MG63 (cell line): ENCODE results near the gene PLSCR1. TPM values are rescaled to one million over a fixed set of nuclear protein-coding genes. Genes with fewer than 3 reads are reported as not detected.
"Not testable (repeated sequence)": the region's sequence is repeated elsewhere in the genome, so short reads cannot be mapped to it uniquely, and the experiment has no call there.

Source experiments
- DNase-seq: peaks from one replicate; pipeline ENCODE4 v3.0.0-alpha.2; 2020
- H3K27me3 ChIP-seq: fragments of 250-450 bp; sonication (Bioruptor Pico); 2 replicates; pipeline ENCODE4 v1.5.1; 2020; ENCODE audit warnings: mild to moderate bottlenecking, moderate library complexity
- H3K36me3 ChIP-seq: fragments of 250-450 bp; sonication (Bioruptor Pico); 2 replicates; pipeline ENCODE4 v1.5.1; 2020; ENCODE audit warnings: mild to moderate bottlenecking, moderate library complexity
- H3K4me3 ChIP-seq: fragments of 250-450 bp; sonication (Bioruptor Pico); 2 replicates; pipeline ENCODE4 v1.5.1; 2020; ENCODE audit warnings: mild to moderate bottlenecking, moderate library complexity
- H3K9me3 ChIP-seq: fragments of 250-450 bp; sonication (Bioruptor Pico); 2 replicates; pipeline ENCODE4 v1.5.1; 2020; ENCODE audit warnings: mild to moderate bottlenecking, moderate library complexity
- total RNA-seq: library from RNA; depleted of rRNA; stranded (reverse); fragments of >200 nt; shearing (Covaris generic); gene quantifications from 2 replicates; pipeline ENCODE4 v1.2.3, GENCODE V29; 2014; ENCODE audit warnings: low replicate concordance

Gene PLSCR1
- total RNA-seq, 1 experiment from 2014 or later, result 113 TPM

- H3K9me3 ChIP-seq, result no peaks in the 10 kb centered on the region
- DNase-seq, result no peak
- no peak overlapping the region for H3K4me3 ChIP-seq
- H3K27me3 ChIP-seq, result no peaks in the 10 kb centered on the region
- no peaks in the 10 kb centered on the region for H3K36me3 ChIP-seq
Observed at GRCh38 chr3:146502887-146503460, 41.4 kb downstream of the PLSCR1 start.

GRCh38 chr3:146501752-146502151 is 42.7 kb downstream of the PLSCR1 start:
- H3K9me3 ChIP-seq, result no peaks in the 10 kb centered on the region
- no peaks in the 10 kb centered on the region for H3K27me3 ChIP-seq
- H3K4me3 ChIP-seq, result no peak overlapping the region

GRCh38 chr3:146499701-146500100 is 44.7 kb downstream of the PLSCR1 start:
- no peak for DNase-seq
- Histone ChIP-seq H3K4me3 (no peak overlapping the region), H3K9me3 (no peaks in the 10 kb centered on the region), H3K36me3 (no peaks in the 10 kb centered on the region), H3K27me3 (no peaks in the 10 kb centered on the region)

More at GRCh38 chr3:146501752-146502151, 42.7 kb downstream of the PLSCR1 start:
- DNase-seq, result no peak
- H3K36me3 ChIP-seq, result no peaks in the 10 kb centered on the region

- no peaks in the 10 kb centered on the region for H3K9me3 ChIP-seq
- no peak overlapping the region for H3K4me3 ChIP-seq
- DNase-seq, result no peak
- H3K27me3 ChIP-seq, result no peaks in the 10 kb centered on the region
- H3K36me3 ChIP-seq, result no peaks in the 10 kb centered on the region
Observed at GRCh38 chr3:146498002-146498736, 46.2 kb downstream of the PLSCR1 start.

GRCh38 chr3:146497145-146497843 is 47.1 kb downstream of the PLSCR1 start:
- not testable (repeated sequence) for H3K27me3 ChIP-seq, H3K4me3 ChIP-seq, DNase-seq

DNA sequence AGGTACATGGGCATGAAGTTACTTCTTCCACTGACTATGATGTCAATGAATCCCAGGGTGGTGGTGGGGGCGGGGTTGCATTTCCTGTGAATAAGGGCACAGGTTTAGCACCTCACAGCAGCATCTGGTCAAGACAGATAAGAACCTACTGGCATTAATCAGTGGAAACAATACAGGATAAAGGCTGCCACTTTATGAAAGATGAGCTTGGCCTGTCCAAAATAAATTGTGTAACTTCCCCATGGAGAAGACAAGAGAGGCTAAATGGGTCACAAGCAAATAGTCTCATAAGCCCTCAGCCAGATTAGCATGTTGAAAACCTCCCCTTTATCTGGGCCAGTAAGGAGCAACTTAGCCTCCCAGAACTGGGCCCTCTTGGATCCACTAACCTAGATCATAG is 47.7 kb downstream of the PLSCR1 start:
- H3K9me3 ChIP-seq, result peaks cover 8% of the 10 kb centered on the region
- H3K36me3 ChIP-seq, result no peaks in the 10 kb centered on the region
- H3K27me3 ChIP-seq, result no peaks in the 10 kb centered on the region
- DNase-seq, result no peak
- no peak overlapping the region for H3K4me3 ChIP-seq

More at GRCh38 chr3:146497145-146497843, 47.1 kb downstream of the PLSCR1 start:
- H3K36me3 ChIP-seq, H3K9me3 ChIP-seq: not testable (repeated sequence)

- no peak for DNase-seq
- Histone ChIP-seq H3K9me3 (peaks cover 11% of the 10 kb centered on the region), H3K27me3 (no peaks in the 10 kb centered on the region), H3K4me3 (no peak overlapping the region), H3K36me3 (no peaks in the 10 kb centered on the region)
Observed at GRCh38 chr3:146496251-146496650, 48.2 kb downstream of the PLSCR1 start.

DNA sequence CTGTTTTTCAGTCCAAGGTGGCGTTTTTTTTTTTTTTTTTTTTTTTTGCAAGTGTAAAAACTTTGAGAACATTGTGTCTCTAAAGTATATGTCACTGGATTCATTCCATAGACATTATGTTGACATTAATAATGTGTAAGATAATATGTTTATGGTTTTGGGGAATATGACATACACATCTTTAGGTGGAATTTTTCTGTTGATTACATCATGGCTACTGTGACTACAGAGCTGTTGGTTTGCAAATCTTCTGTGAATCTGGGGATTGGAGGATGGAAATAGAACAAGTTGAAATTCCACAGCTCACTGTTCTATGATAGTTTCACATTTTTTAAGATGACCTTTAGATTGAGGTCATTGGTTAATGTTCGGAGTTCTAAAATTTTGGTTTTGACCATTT is 50.6 kb downstream of the PLSCR1 start:
- DNase-seq, result no peak
- no peaks in the 10 kb centered on the region for H3K27me3 ChIP-seq
- H3K9me3 ChIP-seq, result peaks cover 17% of the 10 kb centered on the region
- H3K4me3 ChIP-seq, result no peak overlapping the region
- no peaks in the 10 kb centered on the region for H3K36me3 ChIP-seq

DNA sequence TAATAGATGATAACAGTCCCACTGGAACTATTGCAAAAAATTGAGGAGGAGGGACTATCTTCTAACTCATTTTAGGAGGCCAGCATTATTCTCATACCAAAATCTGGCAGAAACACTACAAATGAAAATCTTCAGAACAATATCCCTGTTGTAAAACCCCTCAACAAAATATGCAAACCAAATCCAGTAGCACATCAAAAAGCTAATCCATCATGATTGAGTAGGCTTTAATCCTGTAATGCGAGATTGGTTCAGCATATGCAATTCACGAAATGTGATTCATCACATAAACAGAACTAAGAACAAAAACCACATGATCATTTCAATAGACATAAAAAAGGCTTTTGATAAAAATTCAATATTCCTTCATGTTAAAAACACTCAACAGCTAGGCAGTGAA is 51.2 kb downstream of the PLSCR1 start:
- DNase-seq, result no peak
- Histone ChIP-seq H3K36me3 (no peaks in the 10 kb centered on the region), H3K9me3 (peaks cover 20% of the 10 kb centered on the region), H3K27me3 (no peaks in the 10 kb centered on the region), H3K4me3 (no peak overlapping the region)

DNA sequence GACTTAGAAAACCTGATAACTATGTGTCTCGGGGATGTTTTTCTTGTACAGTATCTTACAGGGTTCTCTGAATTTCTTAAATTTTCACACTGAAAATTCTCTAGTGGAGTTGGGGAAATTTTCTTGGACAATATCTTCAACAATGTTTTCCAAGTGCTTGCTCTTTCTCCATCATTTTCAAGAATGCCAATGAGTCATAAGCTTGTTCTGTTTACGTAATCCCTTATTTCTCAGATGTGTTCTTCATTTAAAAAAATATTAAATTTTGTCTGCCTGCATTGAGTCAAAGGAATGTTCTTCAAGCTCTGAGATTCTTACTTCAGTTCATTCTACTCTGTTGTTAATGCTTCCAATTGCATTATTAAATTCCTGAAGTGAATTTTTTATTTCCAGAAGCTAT is 53.1 kb downstream of the PLSCR1 start:
- no peaks in the 10 kb centered on the region for H3K36me3 ChIP-seq
- H3K27me3 ChIP-seq, result no peaks in the 10 kb centered on the region
- peaks cover 20% of the 10 kb centered on the region for H3K9me3 ChIP-seq
- DNase-seq, result no peak
- H3K4me3 ChIP-seq, result no peak overlapping the region

DNA sequence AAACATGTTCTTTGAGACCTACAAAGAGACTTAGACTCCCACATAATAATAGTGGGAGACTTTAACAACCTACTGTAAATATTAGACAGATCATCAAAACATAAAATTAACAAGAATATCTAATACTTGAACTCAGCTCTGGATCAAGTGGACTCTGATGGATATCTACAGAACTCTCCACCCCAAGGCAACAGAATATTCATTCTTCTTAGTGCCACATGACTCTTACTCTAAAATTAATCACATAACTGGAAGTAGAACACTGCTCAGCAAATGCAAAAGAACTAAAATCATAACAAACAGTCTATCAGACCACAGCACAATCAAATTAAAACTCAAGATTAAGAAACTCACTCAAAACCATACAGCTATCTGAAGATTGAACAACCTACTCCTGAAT is 59.1 kb downstream of the PLSCR1 start:
- Histone ChIP-seq H3K4me3 (no peak overlapping the region), H3K9me3 (peaks cover 10% of the 10 kb centered on the region)

DNA sequence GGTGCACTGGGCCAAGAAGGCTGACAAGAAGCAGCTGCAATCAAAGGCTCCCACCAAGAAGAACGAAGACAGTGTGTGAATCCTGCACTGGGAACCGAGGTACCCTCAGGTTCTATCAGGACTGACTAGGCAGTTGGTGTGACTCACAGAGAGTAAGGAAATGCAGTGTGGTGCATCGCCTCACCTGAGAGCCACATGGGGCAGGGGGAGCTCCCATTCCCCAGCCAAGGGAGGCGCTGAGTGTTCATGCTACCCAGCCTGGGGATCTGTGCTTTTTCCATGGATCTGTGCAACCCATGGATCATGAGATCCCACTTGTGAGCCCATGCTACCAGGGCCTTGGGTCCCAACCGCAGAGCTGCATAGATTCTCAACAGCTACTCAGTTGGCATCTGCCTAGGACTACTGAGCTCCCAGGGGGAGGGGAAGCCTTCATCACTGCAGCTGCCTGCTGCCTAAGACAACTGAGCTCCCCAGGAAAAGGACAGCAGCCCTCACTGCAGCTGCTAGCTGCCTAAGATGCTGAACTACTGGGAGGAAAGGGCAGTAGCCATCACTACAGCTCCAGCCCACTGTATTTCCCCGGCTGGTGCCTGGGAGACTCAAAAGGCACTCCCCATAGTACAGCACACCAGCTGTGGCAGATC is 68.2 kb downstream of the PLSCR1 start:
- no peak for DNase-seq
- H3K9me3 ChIP-seq, result peaks cover 8% of the 10 kb centered on the region
- no peak overlapping the region for H3K4me3 ChIP-seq
- H3K36me3 ChIP-seq, result no peaks in the 10 kb centered on the region
- no peaks in the 10 kb centered on the region for H3K27me3 ChIP-seq

More for the DNA sequence above, 59.1 kb downstream of the PLSCR1 start:
- Histone ChIP-seq H3K27me3 (no peaks in the 10 kb centered on the region), H3K36me3 (no peaks in the 10 kb centered on the region)
- DNase-seq, result no peak

GRCh38 chr3:146474976-146475375 is 69.4 kb downstream of the PLSCR1 start:
- not testable (repeated sequence) for DNase-seq, H3K9me3 ChIP-seq, H3K36me3 ChIP-seq, H3K27me3 ChIP-seq, H3K4me3 ChIP-seq

- H3K9me3 ChIP-seq, result 0 out of 2 replicates have a peak, but pooled peaks cover 3% of the 10 kb centered on the region
- H3K27me3 ChIP-seq, result no peaks in the 10 kb centered on the region
- H3K4me3 ChIP-seq, result no peak overlapping the region
- H3K36me3 ChIP-seq, result no peaks in the 10 kb centered on the region
- no peak for DNase-seq
Observed at GRCh38 chr3:146473726-146474125, 70.7 kb downstream of the PLSCR1 start.

GRCh38 chr3:146472611-146473010 is 71.8 kb downstream of the PLSCR1 start:
- no peaks in the 10 kb centered on the region for H3K36me3 ChIP-seq
- no peaks in the 10 kb centered on the region for H3K27me3 ChIP-seq
- H3K9me3 ChIP-seq, result no peaks in the 10 kb centered on the region
- DNase-seq, result no peak
- no peak overlapping the region for H3K4me3 ChIP-seq

GRCh38 chr3:146471012-146471411 is 73.4 kb downstream of the PLSCR1 start:
- Histone ChIP-seq H3K9me3 (no peaks in the 10 kb centered on the region), H3K4me3 (no peak overlapping the region), H3K36me3 (no peaks in the 10 kb centered on the region), H3K27me3 (no peaks in the 10 kb centered on the region)
- no peak for DNase-seq

DNA sequence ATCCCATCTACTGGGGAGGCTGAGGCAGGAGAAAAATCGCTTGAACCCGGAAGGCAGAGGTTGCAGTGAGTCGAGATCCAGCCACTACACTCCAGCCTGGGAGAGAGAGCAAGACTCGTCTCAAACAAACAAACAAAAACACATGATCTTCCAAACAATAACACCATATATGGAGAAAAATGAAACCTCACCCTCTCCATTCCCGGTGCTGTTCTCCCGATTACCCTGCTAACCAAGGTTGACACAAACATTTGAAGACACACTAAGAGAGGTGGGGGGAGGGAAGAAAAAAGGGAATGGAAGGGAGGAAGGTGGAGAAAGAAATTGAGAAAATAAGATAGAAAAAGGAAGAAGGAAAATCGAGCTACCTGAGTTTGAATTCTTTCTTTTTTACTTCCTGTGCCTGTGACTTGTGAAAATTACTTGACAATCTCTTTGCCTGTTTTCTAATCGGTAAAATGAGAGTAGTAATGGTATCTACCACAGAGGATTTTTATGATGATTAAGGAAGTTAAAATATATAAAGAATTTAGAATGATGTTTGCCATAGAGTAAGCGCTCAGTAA is 73.9 kb downstream of the PLSCR1 start:
- Histone ChIP-seq H3K4me3 (no peak overlapping the region), H3K36me3 (no peaks in the 10 kb centered on the region), H3K9me3 (no peaks in the 10 kb centered on the region), H3K27me3 (no peaks in the 10 kb centered on the region)
- DNase-seq, result no peak
